MV-4-11 (cell line): Measurements from ENCODE around the gene PRELP.
"Not testable (repeated sequence)": the region's sequence is repeated elsewhere in the genome, so short reads cannot be mapped to it uniquely, and the experiment has no call there.

Source experiments
- DNase-seq: peaks from one replicate; lab custom pipeline; 2025; lab: John Stamatoyannopoulos, UW

Gene PRELP

GRCh38 chr1:203506858-203507626 lies 31.4 kb downstream of the PRELP start:
- DNase-seq: no peak

GRCh38 chr1:203507759-203508158 lies 32.2 kb downstream of the PRELP start:
- DNase-seq: no peak

- DNase-seq: no peak
These were observed 33.0 kb downstream of the PRELP start for GRCh38 chr1:203508463-203509073.

- no peak for DNase-seq
These were observed 33.5 kb downstream of the PRELP start for GRCh38 chr1:203509135-203509534.

GRCh38 chr1:203511513-203511912 lies 35.9 kb downstream of the PRELP start:
- DNase-seq: no peak

GRCh38 chr1:203511930-203512329 lies 36.3 kb downstream of the PRELP start:
- no peak for DNase-seq

GRCh38 chr1:203512517-203512847 lies 36.9 kb downstream of the PRELP start:
- DNase-seq: no peak

GRCh38 chr1:203512848-203513584 lies 37.4 kb downstream of the PRELP start:
- peak; percentile 90 for DNase-seq

GRCh38 chr1:203513585-203514031 lies 38.0 kb downstream of the PRELP start:
- no peak for DNase-seq

GRCh38 chr1:203516184-203516583 lies 40.6 kb downstream of the PRELP start:
- DNase-seq: no peak

GRCh38 chr1:203516906-203517305 lies 41.3 kb downstream of the PRELP start:
- DNase-seq: no peak

- no peak for DNase-seq
These were observed 42.0 kb downstream of the PRELP start for GRCh38 chr1:203517426-203518110.

GRCh38 chr1:203518139-203518538 lies 42.5 kb downstream of the PRELP start:
- not testable (repeated sequence) for DNase-seq

GRCh38 chr1:203518541-203518940 lies 42.9 kb downstream of the PRELP start:
- no peak for DNase-seq

- DNase-seq: no peak
These were observed 43.6 kb downstream of the PRELP start for GRCh38 chr1:203519053-203519840.

- no peak for DNase-seq
These were observed 44.3 kb downstream of the PRELP start for GRCh38 chr1:203519896-203520295.

GRCh38 chr1:203520315-203520714 lies 44.7 kb downstream of the PRELP start:
- DNase-seq: peak; percentile 33

- no peak for DNase-seq
These were observed 45.6 kb downstream of the PRELP start for GRCh38 chr1:203521074-203521794.

- DNase-seq: no peak
These were observed 46.2 kb downstream of the PRELP start for GRCh38 chr1:203521812-203522211.

GRCh38 chr1:203522237-203522636 lies 46.6 kb downstream of the PRELP start:
- no peak for DNase-seq

- DNase-seq: no peak
These were observed 48.1 kb downstream of the PRELP start for GRCh38 chr1:203523667-203524066.
